HCT116 (cell line): ENCODE results near the gene EPHA2. TPM values are rescaled to one million over a fixed set of nuclear protein-coding genes. Genes with fewer than 3 reads are reported as not detected.

ENCODE experiments used
- ATAC-seq: fragments of 200-7000 bp; cut with Tn5 transposase; 2 replicates; pipeline ENCODE4 v1.9.1; 2020; ENCODE audit warnings: mild to moderate bottlenecking, moderate library complexity
- BruUV-seq: library from RNA; stranded (reverse); fragments of 400-500 nt; replicated peaks from 2 replicates; lab custom pipeline; 2021; lab: Mats Ljungman, UMichigan
- CTCF ChIA-PET: fragments of 300-600 bp; sonication (Branson Sonifier 250); formaldehyde crosslinking; loops from one replicate; lab custom pipeline; 2021; ENCODE audit warnings: antibody characterized with exemption; lab: Charles Lee
- POLR2A ChIA-PET: fragments of 300-600, 350-600 bp; sonication (Branson Sonifier 250); formaldehyde crosslinking; loops from one replicate; lab custom pipeline; 2021; ENCODE audit warnings: antibody characterized with exemption; lab: Charles Lee
- RAD21 ChIA-PET, 2 experiments: fragments of 300-600 bp; sonication (Branson Sonifier 250); formaldehyde crosslinking; loops; one replicate each; lab custom pipeline; 2023; ENCODE audit warnings: low total read pairs in 2 of 2; ENCODE audit not compliant: uncharacterized antibody in 2 of 2, unreplicated experiment in 2 of 2, low non-redundant PET in 1 of 2; lab: Charles Lee
- DNase-seq: peaks from one replicate; pipeline ENCODE4 v3.0.0-alpha.2; 2010; ENCODE audit warnings: low read depth, low spot score
- H2AFZ ChIP-seq: fragments of 200-600 bp; shearing (Covaris generic), sonication (generic); 2 replicates; pipeline ENCODE4 v1.6.1; 2017; ENCODE audit warnings: low read depth, mixed run types, mixed read lengths, antibody characterized with exemption, low read length; ENCODE audit not compliant: poor library complexity, severe bottlenecking
- H3K27ac ChIP-seq: 2 replicates; pipeline ENCODE4 v1.5.1; 2012; ENCODE audit warnings: low read depth, low read length
- H3K27me3 ChIP-seq: fragments of 200-600 bp; sonication (generic); 2 replicates; pipeline ENCODE4 v1.6.1; 2016; ENCODE audit warnings: mixed run types, low read length, mixed read lengths; ENCODE audit not compliant: insufficient read depth
- H3K36me3 ChIP-seq, 2 experiments: fragments of 200-500 bp in 1 of 2; fragments of 200-600 bp in 1 of 2; sonication (Bioruptor generic) in 1 of 2; sonication (generic) in 1 of 2; 2 replicates each; pipeline versions ENCODE4 v1.5.1 to v1.6.1; 2014 to 2016; ENCODE audit warnings: low read length in 2 of 2, inconsistent platforms in 1 of 2, mixed read lengths in 1 of 2, mixed run types in 1 of 2; ENCODE audit not compliant: insufficient read depth in 2 of 2, control insufficient read depth in 1 of 2
- H3K4me1 ChIP-seq, 2 experiments: fragments of 200-600 bp in 1 of 2; sonication (generic) in 1 of 2; 2 replicates each; pipeline versions ENCODE4 v1.5.1 to v1.6.1; 2012 to 2017; ENCODE audit warnings: low read length in 2 of 2, inconsistent platforms in 1 of 2, mild to moderate bottlenecking in 1 of 2, mixed read lengths in 1 of 2, mixed run types in 1 of 2, moderate library complexity in 1 of 2; ENCODE audit not compliant: insufficient read depth in 2 of 2, control insufficient read depth in 1 of 2
- H3K4me2 ChIP-seq: fragments of 200-600 bp; sonication (generic); 2 replicates; pipeline ENCODE4 v1.6.1; 2017; ENCODE audit warnings: mixed run types, low read length, mixed read lengths
- H3K4me3 ChIP-seq, 2 experiments: fragments of 200-600 bp in 1 of 2; sonication (generic) in 1 of 2; replicated peaks in 1 of 2; 2 replicates each; pipeline ENCODE4 v1.5.1; 2011 to 2016; ENCODE audit warnings: low read length in 2 of 2, control low read depth in 1 of 2, low read depth in 1 of 2, mild to moderate bottlenecking in 1 of 2, mixed read lengths in 1 of 2, mixed run types in 1 of 2
- H3K79me2 ChIP-seq: fragments of 200-600 bp; sonication (generic); 2 replicates; pipeline ENCODE4 v1.6.1; 2017; ENCODE audit warnings: mild to moderate bottlenecking, mixed run types, low read length, moderate library complexity, mixed read lengths; ENCODE audit not compliant: insufficient read depth
- H3K9ac ChIP-seq: fragments of 200-600 bp; sonication (generic); 2 replicates; pipeline ENCODE4 v1.6.1; 2016; ENCODE audit warnings: low read length, mixed read lengths
- H3K9me2 ChIP-seq: fragments of 200-600 bp; sonication (generic), shearing (Covaris generic); 2 replicates; pipeline ENCODE4 v1.6.1; 2017; ENCODE audit warnings: mixed run types, mild to moderate bottlenecking, moderate library complexity; ENCODE audit not compliant: insufficient read depth
- H3K9me3 ChIP-seq, 2 experiments: fragments of 200-500 bp in 1 of 2; fragments of 200-600 bp in 1 of 2; sonication (Bioruptor generic) in 1 of 2; sonication (generic) in 1 of 2; 2 replicates each; pipeline ENCODE4 v1.6.1; 2014 to 2017; ENCODE audit warnings: low read length in 2 of 2, mixed read lengths in 2 of 2, inconsistent platforms in 1 of 2, low read depth in 1 of 2, mild to moderate bottlenecking in 1 of 2, mixed run types in 1 of 2, moderate library complexity in 1 of 2; ENCODE audit not compliant: control insufficient read depth in 1 of 2, insufficient read depth in 1 of 2
- H4K20me1 ChIP-seq: fragments of 200-600 bp; sonication (generic), shearing (Covaris generic); 2 replicates; pipeline ENCODE4 v1.6.1; 2017; ENCODE audit warnings: mixed run types, mild to moderate bottlenecking, moderate library complexity; ENCODE audit not compliant: insufficient read depth
- ATF3 ChIP-seq: IDR thresholded peaks from 2 replicates; pipeline ENCODE4 v1.6.1; 2012
- CBX3 ChIP-seq: IDR thresholded peaks from 2 replicates; pipeline ENCODE4 v1.6.1; 2012; ENCODE audit warnings: low read depth
- CEBPB ChIP-seq: IDR thresholded peaks from 2 replicates; pipeline ENCODE4 v1.6.1; 2012; ENCODE audit warnings: low read depth
- CTCF ChIP-seq, 3 experiments: fragments of 200-600 bp in 1 of 3; sonication (generic) in 1 of 3; IDR thresholded peaks in 2 of 3; conservative IDR thresholded peaks in 1 of 3; 2 replicates each; pipeline ENCODE4 v1.5.1; 2012 to 2017; ENCODE audit warnings: low read depth in 2 of 3, low read length in 2 of 3, antibody characterized with exemption in 1 of 3, borderline replicate concordance in 1 of 3, control low read depth in 1 of 3, mild to moderate bottlenecking in 1 of 3, mixed read lengths in 1 of 3, mixed run types in 1 of 3, moderate library complexity in 1 of 3; ENCODE audit not compliant: insufficient read depth in 1 of 3
- EGR1 ChIP-seq: IDR thresholded peaks from 2 replicates; pipeline ENCODE4 v1.6.1; 2012; ENCODE audit warnings: low read depth
- ELF1 ChIP-seq: IDR thresholded peaks from 2 replicates; pipeline ENCODE4 v1.6.1; 2012; ENCODE audit warnings: low read depth, borderline replicate concordance
- EZH2 ChIP-seq: fragments of 200-600 bp; sonication (generic); IDR thresholded peaks from 2 replicates; pipeline ENCODE4 v1.6.1; 2017; ENCODE audit warnings: antibody characterized with exemption, mixed run types
- FOSL1 ChIP-seq: IDR thresholded peaks from 2 replicates; pipeline ENCODE4 v1.6.1; 2012; ENCODE audit warnings: low read depth
- JUND ChIP-seq: IDR thresholded peaks from 2 replicates; pipeline ENCODE4 v1.6.1; 2012
- MAX ChIP-seq: IDR thresholded peaks from 2 replicates; pipeline ENCODE4 v1.6.1; 2012
- POLR2A ChIP-seq: IDR thresholded peaks from 2 replicates; pipeline ENCODE4 v1.7.0; 2011; ENCODE audit warnings: borderline replicate concordance; ENCODE audit not compliant: insufficient read depth, insufficient read length; ENCODE audit errors: extremely low read depth
- POLR2AphosphoS5 ChIP-seq: IDR thresholded peaks from 2 replicates; pipeline ENCODE4 v1.6.1; 2011; ENCODE audit warnings: mild to moderate bottlenecking, low read depth, low read length, moderate library complexity
- REST ChIP-seq: IDR thresholded peaks from 2 replicates; pipeline ENCODE4 v1.6.1; 2012; ENCODE audit warnings: low read depth
- SP1 ChIP-seq: IDR thresholded peaks from 2 replicates; pipeline ENCODE4 v1.6.1; 2012; ENCODE audit warnings: low read depth
- SRF ChIP-seq: IDR thresholded peaks from 2 replicates; pipeline ENCODE4 v1.6.1; 2012; ENCODE audit warnings: low read depth
- YY1 ChIP-seq: IDR thresholded peaks from 2 replicates; pipeline ENCODE4 v1.6.1; 2011; ENCODE audit warnings: low read length, low read depth, moderate library complexity, mild to moderate bottlenecking; ENCODE audit not compliant: insufficient replicate concordance; ENCODE audit errors: extremely low read depth
- ZBTB33 ChIP-seq: IDR thresholded peaks from 2 replicates; pipeline ENCODE4 v1.6.1; 2011; ENCODE audit warnings: mild to moderate bottlenecking, low read length, moderate library complexity; ENCODE audit not compliant: insufficient replicate concordance; ENCODE audit errors: extremely low read depth
- ZFX ChIP-seq: fragments of 450-650 bp; IDR thresholded peaks from 2 replicates; pipeline ENCODE4 v1.6.1; 2017
- ZNF274 ChIP-seq: fragments of 200-500 bp; sonication (Bioruptor generic); IDR thresholded peaks from 2 replicates; pipeline ENCODE4 v1.6.1; 2014; ENCODE audit warnings: mild to moderate bottlenecking, low read depth, low read length, inconsistent platforms
- intact Hi-C: fragments of 100-400 bp; cut with micrococcal nuclease; formaldehyde crosslinking; loops from 2 replicates; pipeline ENCODE4 v1.10.0; 2022
- total RNA-seq: library from RNA; stranded (reverse); gene quantifications from one replicate; pipeline ENCODE4 v1.2.1, GENCODE V29; 2021; ENCODE audit not compliant: unreplicated experiment

EPHA2 gene
- total RNA-seq, 1 experiment from 2014 or later = 164 TPM

GRCh38 chr1:16093611-16094010 lies 62.3 kb downstream of the EPHA2 start:
- ATAC-seq = no peak
- intact Hi-C loops = no loop called here
- H3K4me3 ChIP-seq = no peak overlapping the region
- ChIA-PET RAD21 (no interaction called here), CTCF (no interaction called here)
- H3K4me1 ChIP-seq = peaks cover 12 to 20% of the 10 kb centered on the region in 2 experiments; a peak in 3 of 4 replicates
- no peak overlapping the region for H3K9ac ChIP-seq
- no peaks in the 10 kb centered on the region for H3K9me2 ChIP-seq
- H4K20me1 ChIP-seq = no peaks in the 10 kb centered on the region
- no peaks in the 10 kb centered on the region for H3K27me3 ChIP-seq
- DNase-seq = no peak
- no peaks in the 10 kb centered on the region for H3K36me3 ChIP-seq
- no peak overlapping the region for H2AFZ ChIP-seq
- H3K4me2 ChIP-seq = no peak overlapping the region
- TF ChIP-seq ZNF274 (no peak), REST (no peak), ZFX (no peak), JUND (no peak), SRF (no peak), POLR2AphosphoS5 (no peak), CBX3 (no peak), YY1 (no peak), CTCF (IDR thresholded peaks at IDR 0.05 in 2 of 3, conservative IDR thresholded peaks at IDR 0.05 in 1 of 3; ENCODE audit: borderline replicate concordance in 1 of 3, insufficient read depth in 1 of 3, low read depth in 2 of 3, low read length in 2 of 3) (no peak), MAX (no peak), FOSL1 (no peak), CEBPB (no peak), EGR1 (no peak), POLR2A (no peak), ZBTB33 (no peak), EZH2 (no peak), SP1 (no peak), ATF3 (no peak), ELF1 (no peak)
- TF ChIP-seq, all 23 proteins: peak for 0
- Histone ChIP-seq H3K79me2 (no peaks in the 10 kb centered on the region), H3K27ac (no peak overlapping the region), H3K9me3 (no peaks in the 10 kb centered on the region)
- POLR2A ChIA-PET = interaction anchor here (1.1 kb wide), 1 partner anchor 18 kb away, joined by 3 read pairs; no protein-coding TSS in a partner anchor
- BruUV-seq = no TSS peak
